ENCODE data around the gene ZNF593OS. TPM values are rescaled to one million over a fixed set of nuclear protein-coding genes. Genes with fewer than 3 reads are reported as not detected.

ZNF593OS gene
- total RNA-seq, 1 donor from 2014 or later, result not detected

DNA sequence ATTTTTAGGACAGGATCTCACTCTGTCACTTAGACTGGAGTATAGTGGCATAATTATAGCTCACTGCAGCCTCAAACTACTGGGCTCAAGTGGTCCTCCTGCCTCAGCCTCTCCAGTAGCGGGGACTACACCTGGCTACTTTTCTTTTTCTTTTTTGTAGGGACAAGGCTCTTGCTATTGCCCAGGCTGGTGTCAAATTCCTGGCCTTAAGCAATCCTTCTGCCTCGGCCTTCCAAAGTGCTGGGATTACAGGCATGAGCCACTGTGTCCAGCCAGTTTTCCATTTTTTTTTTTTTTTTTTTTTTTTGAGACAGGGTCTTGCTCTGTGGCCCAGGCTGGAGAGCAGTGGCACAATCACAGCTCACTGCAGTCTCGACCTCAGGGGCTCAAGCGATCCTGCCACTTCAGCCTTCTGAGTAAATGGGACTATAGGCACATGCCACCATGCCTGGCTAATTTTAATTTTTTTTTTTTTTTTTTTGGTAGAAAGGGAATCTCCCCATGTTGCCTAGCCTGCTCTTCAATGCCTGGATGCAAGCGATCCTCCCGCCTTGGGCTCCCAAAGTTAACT is 41.8 kb upstream of the ZNF593OS start:
- H3K4me3 ChIP-seq (ENCODE audit: low read depth, low read length), result no peak overlapping the region
- DNase-seq (ENCODE audit: low read depth), result no peak
- TF ChIP-seq, protein P1, sequence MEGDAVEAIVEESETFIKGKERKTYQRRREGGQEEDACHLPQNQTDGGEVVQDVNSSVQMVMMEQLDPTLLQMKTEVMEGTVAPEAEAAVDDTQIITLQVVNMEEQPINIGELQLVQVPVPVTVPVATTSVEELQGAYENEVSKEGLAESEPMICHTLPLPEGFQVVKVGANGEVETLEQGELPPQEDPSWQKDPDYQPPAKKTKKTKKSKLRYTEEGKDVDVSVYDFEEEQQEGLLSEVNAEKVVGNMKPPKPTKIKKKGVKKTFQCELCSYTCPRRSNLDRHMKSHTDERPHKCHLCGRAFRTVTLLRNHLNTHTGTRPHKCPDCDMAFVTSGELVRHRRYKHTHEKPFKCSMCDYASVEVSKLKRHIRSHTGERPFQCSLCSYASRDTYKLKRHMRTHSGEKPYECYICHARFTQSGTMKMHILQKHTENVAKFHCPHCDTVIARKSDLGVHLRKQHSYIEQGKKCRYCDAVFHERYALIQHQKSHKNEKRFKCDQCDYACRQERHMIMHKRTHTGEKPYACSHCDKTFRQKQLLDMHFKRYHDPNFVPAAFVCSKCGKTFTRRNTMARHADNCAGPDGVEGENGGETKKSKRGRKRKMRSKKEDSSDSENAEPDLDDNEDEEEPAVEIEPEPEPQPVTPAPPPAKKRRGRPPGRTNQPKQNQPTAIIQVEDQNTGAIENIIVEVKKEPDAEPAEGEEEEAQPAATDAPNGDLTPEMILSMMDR (IDR thresholded peaks at IDR 0.05; ENCODE audit: insufficient read depth, low read length, poor library complexity, severe bottlenecking), result no peak
- H3K36me3 ChIP-seq (ENCODE audit: control insufficient read depth, insufficient read depth, low read length), result no peaks in the 10 kb centered on the region
- no peaks in the 10 kb centered on the region for H3K27me3 ChIP-seq (ENCODE audit: control insufficient read depth, insufficient read depth, low read length)

DNA sequence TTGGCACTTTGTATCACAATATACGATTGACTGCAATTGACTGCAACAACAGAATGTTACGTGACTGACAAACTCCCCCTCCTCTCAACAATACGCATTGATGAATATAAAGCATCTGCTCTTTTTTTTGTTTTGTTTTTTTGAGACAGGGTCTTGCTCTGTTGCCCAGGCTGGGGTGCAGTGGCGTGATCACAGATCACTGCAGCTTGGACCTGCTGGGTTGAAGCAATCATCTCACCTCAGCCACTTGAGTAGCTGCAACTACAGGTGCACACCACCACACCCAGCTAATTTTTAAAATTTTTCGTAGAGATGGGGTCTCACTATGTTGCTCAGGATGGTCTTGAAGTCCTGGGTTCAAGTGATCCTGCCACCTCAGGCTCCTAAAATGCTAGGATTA is 41.1 kb upstream of the ZNF593OS start:
- Histone ChIP-seq H3K27me3 (ENCODE audit: control insufficient read depth, insufficient read depth, low read length) (no peaks in the 10 kb centered on the region), H3K4me3 (ENCODE audit: low read depth, low read length) (no peak overlapping the region), H3K36me3 (ENCODE audit: control insufficient read depth, insufficient read depth, low read length) (no peaks in the 10 kb centered on the region)
- no peak for DNase-seq (ENCODE audit: low read depth)
- TF ChIP-seq, protein P1 (IDR thresholded peaks at IDR 0.05; ENCODE audit: insufficient read depth, low read length, poor library complexity, severe bottlenecking), result no peak

DNA sequence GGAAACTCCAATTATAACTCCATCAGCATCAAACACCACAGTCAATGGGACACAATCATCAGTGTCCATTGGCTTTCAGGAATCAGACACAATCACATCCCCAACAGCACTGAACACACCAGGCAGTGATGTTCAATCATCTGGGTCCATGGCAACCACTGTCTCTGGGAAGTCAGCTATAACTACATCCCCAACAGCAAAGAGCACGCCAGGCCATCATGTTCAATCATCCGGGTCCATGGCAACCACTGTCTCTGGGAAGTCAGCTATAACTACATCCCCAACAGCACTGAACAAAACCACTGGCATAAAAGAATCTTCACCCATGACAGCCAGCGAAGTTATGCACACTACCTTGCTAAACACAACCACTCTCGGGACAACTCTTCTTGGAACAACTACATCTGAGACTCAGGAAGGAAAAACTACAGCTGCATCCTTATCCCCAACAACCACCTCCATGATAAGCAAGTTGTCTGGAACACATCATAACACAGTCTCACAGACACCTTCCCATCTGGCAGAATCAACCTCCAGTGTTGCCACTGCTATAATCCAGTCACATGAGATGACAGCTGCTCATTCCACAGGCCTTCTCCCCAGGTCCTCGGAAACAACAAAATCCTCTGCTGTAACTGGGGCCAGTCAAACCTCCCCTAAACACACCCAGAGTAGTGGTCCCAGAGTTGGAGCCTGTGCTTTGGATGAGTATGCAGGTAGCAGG is 38.7 kb upstream of the ZNF593OS start:
- TF ChIP-seq, protein P1 (IDR thresholded peaks at IDR 0.05; ENCODE audit: insufficient read depth, low read length, poor library complexity, severe bottlenecking), result no peak
- Histone ChIP-seq H3K4me3 (ENCODE audit: low read depth, low read length) (no peak overlapping the region), H3K36me3 (ENCODE audit: control insufficient read depth, insufficient read depth, low read length) (no peaks in the 10 kb centered on the region), H3K27me3 (ENCODE audit: control insufficient read depth, insufficient read depth, low read length) (peaks cover 2% of the 10 kb centered on the region)
- no peak for DNase-seq (ENCODE audit: low read depth)

DNA sequence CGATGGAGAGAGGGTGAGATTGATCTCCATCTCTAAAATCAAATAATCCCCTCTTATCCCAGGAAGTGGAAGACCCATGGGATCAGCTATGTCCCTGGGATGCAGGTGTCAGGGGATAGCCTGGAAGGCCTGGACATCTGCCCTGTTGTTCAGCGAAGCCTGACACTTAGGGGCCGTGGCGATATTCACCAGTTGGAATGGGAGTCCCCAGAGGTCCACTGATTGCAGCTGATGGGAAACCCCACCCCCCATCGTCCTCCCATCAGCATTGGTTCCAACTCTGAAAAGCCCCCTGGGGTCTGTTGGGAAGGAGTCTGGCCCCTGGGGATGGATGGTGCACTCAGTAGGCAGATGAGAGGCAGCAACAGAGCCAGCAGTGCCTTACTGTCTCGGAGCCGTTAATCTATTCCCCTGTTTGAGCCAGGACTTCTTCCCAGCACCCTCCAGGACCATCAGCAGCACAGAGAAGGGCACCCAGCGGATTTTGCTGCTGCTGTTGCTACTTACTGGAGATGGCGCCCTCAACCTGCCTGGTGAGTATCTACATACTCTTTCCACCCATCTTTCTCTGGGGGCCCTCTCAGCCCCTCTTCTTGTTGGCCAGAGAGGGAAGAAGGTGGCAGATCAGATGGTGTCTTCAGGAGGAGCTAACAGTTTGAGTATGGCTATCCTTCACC is 32.1 kb upstream of the ZNF593OS start:
- Histone ChIP-seq H3K4me3 (ENCODE audit: low read depth, low read length) (no peak overlapping the region), H3K27me3 (ENCODE audit: control insufficient read depth, insufficient read depth, low read length) (peaks cover 7% of the 10 kb centered on the region), H3K36me3 (ENCODE audit: control insufficient read depth, insufficient read depth, low read length) (no peaks in the 10 kb centered on the region)
- TF ChIP-seq, protein P1 (IDR thresholded peaks at IDR 0.05; ENCODE audit: insufficient read depth, low read length, poor library complexity, severe bottlenecking), result no peak
- no peak for DNase-seq (ENCODE audit: low read depth)

DNA sequence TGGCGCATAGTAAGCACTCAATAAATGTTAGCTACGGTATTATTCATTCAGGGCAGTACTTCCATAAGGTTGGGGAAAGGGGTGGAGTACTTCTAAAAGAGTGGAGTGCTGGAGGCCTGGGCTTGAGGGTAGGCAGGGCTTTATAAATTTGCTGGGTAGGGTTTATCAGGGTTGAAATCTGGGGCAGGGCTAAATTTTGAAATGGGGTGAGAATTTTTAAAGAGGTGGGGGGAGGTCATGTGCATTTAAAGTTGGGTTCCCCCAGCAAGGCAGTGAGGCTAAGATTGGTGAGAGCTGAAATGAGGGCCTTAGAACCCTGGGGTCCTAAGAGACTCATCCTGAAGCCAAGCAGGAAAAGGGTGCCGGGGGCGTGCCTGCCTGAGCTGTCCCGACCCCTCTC is 28.8 kb upstream of the ZNF593OS start:
- DNase-seq (ENCODE audit: low read depth), result no peak
- Histone ChIP-seq H3K36me3 (ENCODE audit: control insufficient read depth, insufficient read depth, low read length) (no peaks in the 10 kb centered on the region), H3K27me3 (ENCODE audit: control insufficient read depth, insufficient read depth, low read length) (peaks cover 5% of the 10 kb centered on the region), H3K4me3 (ENCODE audit: low read depth, low read length) (no peak overlapping the region)
- TF ChIP-seq, protein P1 (IDR thresholded peaks at IDR 0.05; ENCODE audit: insufficient read depth, low read length, poor library complexity, severe bottlenecking), result no peak

Data from kidney epithelial cell (primary cell).